Loucy (cell line): Measurements from ENCODE around the gene MPZL1.

Experiments
- H2AFZ ChIP-seq: fragments of 200-600 bp; sonication (generic); 2 replicates; pipeline ENCODE4 v1.6.0; 2016; ENCODE audit warnings: antibody characterized with exemption, mild to moderate bottlenecking, low read length, moderate library complexity
- H3F3A ChIP-seq: fragments of 200-600 bp; 2 replicates; pipeline ENCODE4 v1.6.0; 2016; ENCODE audit warnings: antibody characterized with exemption, low read depth, mild to moderate bottlenecking
- H3K27me3 ChIP-seq: fragments of 200-600 bp; sonication (generic); 2 replicates; pipeline ENCODE4 v1.6.1; 2014; ENCODE audit warnings: low read length, mild to moderate bottlenecking; ENCODE audit not compliant: insufficient read depth, poor library complexity, severe bottlenecking
- H3K36me3 ChIP-seq: fragments of 200-600 bp; sonication (generic); 2 replicates; pipeline ENCODE4 v1.6.1; 2016; ENCODE audit warnings: low read length; ENCODE audit not compliant: insufficient read depth
- H3K4me1 ChIP-seq: fragments of 200-600 bp; sonication (generic); 2 replicates; pipeline ENCODE4 v1.5.1; 2014; ENCODE audit warnings: low read length, mild to moderate bottlenecking; ENCODE audit not compliant: insufficient read depth, poor library complexity, severe bottlenecking
- H3K4me2 ChIP-seq: fragments of 200-600 bp; sonication (generic); 2 replicates; pipeline ENCODE4 v1.6.0; 2014; ENCODE audit warnings: antibody characterized with exemption, low read length, low read depth, mild to moderate bottlenecking; ENCODE audit not compliant: poor library complexity, severe bottlenecking
- H3K4me3 ChIP-seq: fragments of 200-600 bp; sonication (generic); 2 replicates; pipeline ENCODE4 v1.5.1; 2014; ENCODE audit warnings: low read length, mild to moderate bottlenecking, mixed read lengths; ENCODE audit not compliant: poor library complexity, severe bottlenecking
- H3K79me2 ChIP-seq: fragments of 200-600 bp; sonication (generic); 2 replicates; pipeline ENCODE4 v1.6.1; 2014; ENCODE audit warnings: low read length; ENCODE audit not compliant: insufficient read depth
- H3K9ac ChIP-seq: fragments of 200-600 bp; sonication (generic); 2 replicates; pipeline ENCODE4 v1.6.0; 2014; ENCODE audit warnings: mild to moderate bottlenecking, low read depth, low read length, moderate library complexity; ENCODE audit not compliant: poor library complexity, severe bottlenecking
- H3K9me2 ChIP-seq: fragments of 200-600 bp; sonication (generic); replicated peaks from 2 replicates; pipeline ENCODE4 v1.6.1; 2016; ENCODE audit warnings: low read depth, low read length, mixed read lengths
- H3K9me3 ChIP-seq: fragments of 200-600 bp; sonication (generic); 2 replicates; pipeline ENCODE4 v1.6.1; 2014; ENCODE audit warnings: mild to moderate bottlenecking, antibody characterized with exemption, low read length, low read depth; ENCODE audit not compliant: insufficient read depth
- H4K20me1 ChIP-seq: fragments of 200-600 bp; sonication (generic); 2 replicates; pipeline ENCODE4 v1.6.0; 2014; ENCODE audit warnings: antibody characterized with exemption, low read length, mild to moderate bottlenecking; ENCODE audit not compliant: insufficient read depth, poor library complexity, severe bottlenecking
- EZH2phosphoT487 ChIP-seq: fragments of 200-600 bp; IDR thresholded peaks from 2 replicates; pipeline ENCODE4 v1.6.1; 2018; ENCODE audit warnings: antibody characterized with exemption, mild to moderate bottlenecking, moderate library complexity, borderline replicate concordance
- TF ChIP-seq, protein P1 (sequence below): fragments of 200-600 bp; sonication (generic); conservative IDR thresholded peaks from 2 replicates; pipeline ENCODE4 v1.5.1; 2014; ENCODE audit warnings: mild to moderate bottlenecking, antibody characterized with exemption, low read length

The MPZL1 gene

GRCh38 chr1:167750641-167751040 lies 28.9 kb downstream of the MPZL1 start:
- no peaks in the 10 kb centered on the region for H3K36me3 ChIP-seq
- H3K9ac ChIP-seq = no peak overlapping the region
- no peaks in the 10 kb centered on the region for H3K9me3 ChIP-seq
- TF ChIP-seq, protein P1, sequence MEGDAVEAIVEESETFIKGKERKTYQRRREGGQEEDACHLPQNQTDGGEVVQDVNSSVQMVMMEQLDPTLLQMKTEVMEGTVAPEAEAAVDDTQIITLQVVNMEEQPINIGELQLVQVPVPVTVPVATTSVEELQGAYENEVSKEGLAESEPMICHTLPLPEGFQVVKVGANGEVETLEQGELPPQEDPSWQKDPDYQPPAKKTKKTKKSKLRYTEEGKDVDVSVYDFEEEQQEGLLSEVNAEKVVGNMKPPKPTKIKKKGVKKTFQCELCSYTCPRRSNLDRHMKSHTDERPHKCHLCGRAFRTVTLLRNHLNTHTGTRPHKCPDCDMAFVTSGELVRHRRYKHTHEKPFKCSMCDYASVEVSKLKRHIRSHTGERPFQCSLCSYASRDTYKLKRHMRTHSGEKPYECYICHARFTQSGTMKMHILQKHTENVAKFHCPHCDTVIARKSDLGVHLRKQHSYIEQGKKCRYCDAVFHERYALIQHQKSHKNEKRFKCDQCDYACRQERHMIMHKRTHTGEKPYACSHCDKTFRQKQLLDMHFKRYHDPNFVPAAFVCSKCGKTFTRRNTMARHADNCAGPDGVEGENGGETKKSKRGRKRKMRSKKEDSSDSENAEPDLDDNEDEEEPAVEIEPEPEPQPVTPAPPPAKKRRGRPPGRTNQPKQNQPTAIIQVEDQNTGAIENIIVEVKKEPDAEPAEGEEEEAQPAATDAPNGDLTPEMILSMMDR = no peak
- no peak for TF ChIP-seq EZH2phosphoT487
- no peaks in the 10 kb centered on the region for H3K9me2 ChIP-seq
- peaks cover 87% of the 10 kb centered on the region for H3K4me1 ChIP-seq
- no peaks in the 10 kb centered on the region for H3K27me3 ChIP-seq
- H2AFZ ChIP-seq = no peak overlapping the region
- H4K20me1 ChIP-seq = no peaks in the 10 kb centered on the region
- H3F3A ChIP-seq = peaks cover 17% of the 10 kb centered on the region
- no peak overlapping the region for H3K4me3 ChIP-seq
- H3K4me2 ChIP-seq = no peak overlapping the region
- peaks cover 87% of the 10 kb centered on the region for H3K79me2 ChIP-seq

- H3K4me1 ChIP-seq = peaks cover 90% of the 10 kb centered on the region
- H3K79me2 ChIP-seq = peaks cover 87% of the 10 kb centered on the region
- no peaks in the 10 kb centered on the region for H4K20me1 ChIP-seq
Observed at GRCh38 chr1:167751676-167752075, 29.9 kb downstream of the MPZL1 start.

DNA sequence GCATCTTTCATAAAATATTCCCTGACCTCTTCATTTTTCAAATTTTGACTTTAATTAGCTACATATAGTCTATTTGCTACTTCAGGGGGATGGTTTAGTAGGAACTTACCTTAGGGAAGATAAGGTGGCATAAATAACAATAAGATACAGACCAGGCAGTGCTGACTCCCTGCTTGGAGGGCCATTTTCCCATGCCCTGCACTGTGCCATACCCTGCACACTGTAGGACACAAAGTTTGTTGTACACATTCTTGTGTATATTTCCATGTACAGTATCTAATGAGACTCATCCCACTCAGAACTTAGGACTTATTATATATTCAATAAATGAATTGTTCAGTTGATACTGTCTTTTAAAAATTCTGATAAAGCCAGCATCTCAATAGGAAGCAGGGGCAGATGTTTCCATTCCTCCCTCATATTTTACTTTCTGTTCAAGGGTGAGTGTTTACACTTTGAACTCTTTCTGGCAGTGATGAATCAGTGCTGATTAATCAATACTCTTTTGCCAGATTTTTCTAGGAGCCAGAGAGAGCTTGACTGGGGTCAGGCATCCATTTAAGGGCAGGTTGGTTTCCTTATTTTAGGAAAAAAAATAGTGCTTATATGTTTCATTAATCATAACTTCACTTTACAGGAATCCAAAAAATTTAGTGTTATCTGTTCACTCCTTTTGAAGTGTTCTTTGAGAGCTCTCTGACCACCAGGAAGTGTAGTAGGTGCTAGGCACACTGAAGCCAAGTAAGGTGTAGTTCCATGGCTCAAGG lies 30.6 kb downstream of the MPZL1 start:
- Histone ChIP-seq H3K4me3 (peak overlapping the region; percentile 69), H3K4me1 (peaks cover 90% of the 10 kb centered on the region), H3K9me2 (no peaks in the 10 kb centered on the region), H2AFZ (0 out of 2 replicates have a peak overlapping the region, but pooled peaks have one; percentile 58), H3K4me2 (peak overlapping the region; percentile 91), H3K27me3 (no peaks in the 10 kb centered on the region), H3K79me2 (peaks cover 87% of the 10 kb centered on the region), H3F3A (peaks cover 17% of the 10 kb centered on the region), H4K20me1 (no peaks in the 10 kb centered on the region), H3K9me3 (no peaks in the 10 kb centered on the region), H3K36me3 (no peaks in the 10 kb centered on the region), H3K9ac (peak overlapping the region; percentile 84)
- TF ChIP-seq EZH2phosphoT487 = no peak
- TF ChIP-seq, protein P1 = no peak

More at GRCh38 chr1:167751676-167752075, 29.9 kb downstream of the MPZL1 start:
- Histone ChIP-seq H3K9ac (peak overlapping the region; percentile 84), H2AFZ (no peak overlapping the region), H3F3A (peaks cover 17% of the 10 kb centered on the region), H3K36me3 (no peaks in the 10 kb centered on the region), H3K4me2 (peak overlapping the region; percentile 91), H3K9me3 (no peaks in the 10 kb centered on the region), H3K4me3 (peak overlapping the region; percentile 69), H3K9me2 (no peaks in the 10 kb centered on the region), H3K27me3 (no peaks in the 10 kb centered on the region)
- TF ChIP-seq EZH2phosphoT487 = no peak
- TF ChIP-seq, protein P1 = no peak
